ENCODE data around the gene PRLH. TPM values are rescaled to one million over a fixed set of nuclear protein-coding genes. Genes with fewer than 3 reads are reported as not detected.

PRLH gene
- total and polyA plus RNA-seq, 2 of the 13 experiments (the other 11 are each of a cell fraction or from before 2014, with no cell fraction given): not detected

- Histone ChIP-seq H3K4me2 (ENCODE audit: low read depth, low read length) (no peak overlapping the region), H3K79me2 (ENCODE audit: insufficient read depth, low read length) (no peaks in the 10 kb centered on the region), H4K20me1 (ENCODE audit: insufficient read depth, low read length) (no peaks in the 10 kb centered on the region), H3K36me3 (replicated peaks in 1 of 2; ENCODE audit: control insufficient read depth in 1 of 2, insufficient read depth in 2 of 2, low read length in 2 of 2) (no peaks in the 10 kb centered on the region), H2AFZ (ENCODE audit: low read length) (no peak overlapping the region), H3K27ac (ENCODE audit: extremely low read length, insufficient read depth, low read length) (no peak overlapping the region), H3K4me3 (replicated peaks in 1 of 3; ENCODE audit: insufficient read depth in 1 of 3, low read depth in 2 of 3, low read length in 3 of 3) (no peak overlapping the region), H3K9me3 (ENCODE audit: low read length) (no peaks in the 10 kb centered on the region), H3K4me1 (ENCODE audit: insufficient read depth, low read length) (peaks cover 19% of the 10 kb centered on the region), H3K27me3 (ENCODE audit: control insufficient read depth in 1 of 2, insufficient read depth in 2 of 2, low read length in 2 of 2) (peaks cover 0 to 21% of the 10 kb centered on the region in 2 experiments; a peak in 4 of 5 replicates), H3K9ac (ENCODE audit: insufficient read depth, low read depth, low read length) (no peak overlapping the region)
- DNase-seq (ENCODE audit: low spot score): no peak
- no peak for FAIRE-seq
- intact Hi-C loops (cut with micrococcal nuclease; ENCODE audit: unreplicated experiment) (no loop called here), in situ Hi-C loops (cut with HindIII; ENCODE audit: extremely low pct_ligation_motif_present, low pct_unique_long_range_greater_than_20kb) (no loop called here)
- no TSS peak for BruUV-seq (replicated peaks)
- POLR2A ChIA-PET: no interaction called here
- CTCF ChIA-PET (ENCODE audit: low intra/inter-chr PET ratio, low total read pairs): interaction anchor here (0.7 kb wide), 1 partner anchor 57 kb away, joined by 3 read pairs; no protein-coding TSS in a partner anchor
- WGBS (ENCODE audit: low lambda C conversion rate): 19% methylated on average over 5 of the region's 5 CpGs
- no peak for ATAC-seq
- TF ChIP-seq HIVEP1 (CRISPR knock-in tag; IDR thresholded peaks at IDR 0.05): no peak
- TF ChIP-seq, protein P1, sequence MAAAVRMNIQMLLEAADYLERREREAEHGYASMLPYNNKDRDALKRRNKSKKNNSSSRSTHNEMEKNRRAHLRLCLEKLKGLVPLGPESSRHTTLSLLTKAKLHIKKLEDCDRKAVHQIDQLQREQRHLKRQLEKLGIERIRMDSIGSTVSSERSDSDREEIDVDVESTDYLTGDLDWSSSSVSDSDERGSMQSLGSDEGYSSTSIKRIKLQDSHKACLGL (CRISPR knock-in tag; IDR thresholded peaks at IDR 0.05): no peak
- TF ChIP-seq HMGXB3 (CRISPR knock-in tag; IDR thresholded peaks at IDR 0.05; ENCODE audit: borderline replicate concordance): no peak
- no peak for TF ChIP-seq U2AF1 (optimal IDR thresholded peaks at IDR 0.05; ENCODE audit: low read depth, low read length)
- no peak for TF ChIP-seq ZNF615 (CRISPR knock-in tag; IDR thresholded peaks at IDR 0.05; ENCODE audit: borderline replicate concordance)
- no peak for TF ChIP-seq ZBTB38 (CRISPR knock-in tag; IDR thresholded peaks at IDR 0.05)
- no peak for TF ChIP-seq SP1 (IDR thresholded peaks at IDR 0.05)
- no peak for TF ChIP-seq SP1 (CRISPR knock-in tag; IDR thresholded peaks at IDR 0.05)
- TF ChIP-seq, protein P2, sequence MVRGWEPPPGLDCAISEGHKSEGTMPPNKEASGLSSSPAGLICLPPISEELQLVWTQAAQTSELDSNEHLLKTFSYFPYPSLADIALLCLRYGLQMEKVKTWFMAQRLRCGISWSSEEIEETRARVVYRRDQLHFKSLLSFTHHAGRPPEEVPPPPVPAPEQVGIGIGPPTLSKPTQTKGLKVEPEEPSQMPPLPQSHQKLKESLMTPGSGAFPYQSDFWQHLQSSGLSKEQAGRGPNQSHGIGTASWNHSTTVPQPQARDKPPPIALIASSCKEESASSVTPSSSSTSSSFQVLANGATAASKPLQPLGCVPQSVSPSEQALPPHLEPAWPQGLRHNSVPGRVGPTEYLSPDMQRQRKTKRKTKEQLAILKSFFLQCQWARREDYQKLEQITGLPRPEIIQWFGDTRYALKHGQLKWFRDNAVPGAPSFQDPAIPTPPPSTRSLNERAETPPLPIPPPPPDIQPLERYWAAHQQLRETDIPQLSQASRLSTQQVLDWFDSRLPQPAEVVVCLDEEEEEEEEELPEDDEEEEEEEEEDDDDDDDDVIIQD (CRISPR knock-in tag; IDR thresholded peaks at IDR 0.05; ENCODE audit: low read depth): no peak
- no peak for TF ChIP-seq STAG1 (CRISPR knock-in tag; IDR thresholded peaks at IDR 0.05)
- TF ChIP-seq MEIS2 (CRISPR knock-in tag; IDR thresholded peaks at IDR 0.05): no peak
- TF ChIP-seq, protein P3, sequence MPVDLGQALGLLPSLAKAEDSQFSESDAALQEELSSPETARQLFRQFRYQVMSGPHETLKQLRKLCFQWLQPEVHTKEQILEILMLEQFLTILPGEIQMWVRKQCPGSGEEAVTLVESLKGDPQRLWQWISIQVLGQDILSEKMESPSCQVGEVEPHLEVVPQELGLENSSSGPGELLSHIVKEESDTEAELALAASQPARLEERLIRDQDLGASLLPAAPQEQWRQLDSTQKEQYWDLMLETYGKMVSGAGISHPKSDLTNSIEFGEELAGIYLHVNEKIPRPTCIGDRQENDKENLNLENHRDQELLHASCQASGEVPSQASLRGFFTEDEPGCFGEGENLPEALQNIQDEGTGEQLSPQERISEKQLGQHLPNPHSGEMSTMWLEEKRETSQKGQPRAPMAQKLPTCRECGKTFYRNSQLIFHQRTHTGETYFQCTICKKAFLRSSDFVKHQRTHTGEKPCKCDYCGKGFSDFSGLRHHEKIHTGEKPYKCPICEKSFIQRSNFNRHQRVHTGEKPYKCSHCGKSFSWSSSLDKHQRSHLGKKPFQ (CRISPR knock-in tag; IDR thresholded peaks at IDR 0.05; ENCODE audit: insufficient replicate concordance): no peak
- TF ChIP-seq ZNF749 (CRISPR knock-in tag; IDR thresholded peaks at IDR 0.05; ENCODE audit: borderline replicate concordance): no peak
- TF ChIP-seq POLR2AphosphoS5 (IDR thresholded peaks at IDR 0.05; ENCODE audit: low read depth, low read length): no peak
- no peak for TF ChIP-seq ZNF720 (CRISPR knock-in tag; IDR thresholded peaks at IDR 0.05)
- TF ChIP-seq NAIF1 (CRISPR knock-in tag; IDR thresholded peaks at IDR 0.05; ENCODE audit: borderline replicate concordance): no peak
- no peak for TF ChIP-seq ESRRA (CRISPR knock-in tag; IDR thresholded peaks at IDR 0.05; ENCODE audit: low read depth)
- TF ChIP-seq ZNF24 (IDR thresholded peaks at IDR 0.05): no peak
- TF ChIP-seq ZMYM3 (CRISPR knock-in tag; IDR thresholded peaks at IDR 0.05): no peak
- TF ChIP-seq SIX1 (CRISPR knock-in tag; IDR thresholded peaks at IDR 0.05; ENCODE audit: borderline replicate concordance): no peak
Observed at GRCh38 chr2:237569041-237569440, 2.7 kb downstream of the PRLH start.
